HepG2 (cell line): ENCODE measurements around the gene DQX1. TPM values are rescaled to one million over a fixed set of nuclear protein-coding genes. Genes with fewer than 3 reads are reported as not detected.

ENCODE experiments used
- CBX1 ChIP-seq: IDR thresholded peaks from one replicate; pipeline ENCODE4 v1.6.1; 2016; ENCODE audit warnings: antibody characterized with exemption, low read depth
- ELF4 ChIP-seq: sonication (generic); formaldehyde crosslinking; IDR thresholded peaks from 2 replicates; pipeline ENCODE4 v1.5.0; 2020; ENCODE audit warnings: missing genetic modification reagents, mild to moderate bottlenecking, moderate library complexity, borderline replicate concordance
- ETV5 ChIP-seq: IDR thresholded peaks from 2 replicates; pipeline ENCODE4 v1.6.1; 2018; ENCODE audit warnings: missing biosample characterization, missing genetic modification reagents, inconsistent platforms, borderline replicate concordance
- GATAD2A ChIP-seq: IDR thresholded peaks from 2 replicates; pipeline ENCODE4 v1.6.1; 2016
- GPN1 ChIP-seq: sonication (generic); formaldehyde crosslinking; IDR thresholded peaks from 2 replicates; pipeline ENCODE4 v1.5.1; 2020; ENCODE audit warnings: missing genetic modification reagents, borderline replicate concordance
- ISX ChIP-seq: sonication (generic); formaldehyde crosslinking; conservative IDR thresholded peaks from 2 replicates; pipeline ENCODE4 v1.5.0; 2020; ENCODE audit warnings: missing genetic modification reagents
- MTA3 ChIP-seq: sonication (generic); formaldehyde crosslinking; IDR thresholded peaks from 2 replicates; pipeline ENCODE4 v1.4.0; 2020; ENCODE audit warnings: missing genetic modification reagents
- MZF1 ChIP-seq: sonication (generic); formaldehyde crosslinking; IDR thresholded peaks from 2 replicates; pipeline ENCODE4 v1.8.1; 2023; ENCODE audit warnings: mild to moderate bottlenecking, missing genetic modification reagents, borderline replicate concordance
- NCOA1 ChIP-seq: sonication (generic); formaldehyde crosslinking; IDR thresholded peaks from 2 replicates; pipeline ENCODE4 v1.9.0; 2021; ENCODE audit warnings: missing genetic modification reagents
- NONO ChIP-seq, 2 experiments: fragments of 450-650 bp in 1 of 2; sonication (generic) in 1 of 2; formaldehyde crosslinking in 1 of 2; IDR thresholded peaks in 1 of 2; conservative IDR thresholded peaks in 1 of 2; 2 replicates each; pipeline versions ENCODE4 v1.6.1 to v1.8.0; 2017 to 2022; ENCODE audit warnings: mild to moderate bottlenecking in 1 of 2, missing genetic modification reagents in 1 of 2, moderate library complexity in 1 of 2
- PHF20 ChIP-seq: sonication (generic); formaldehyde crosslinking; IDR thresholded peaks from 2 replicates; pipeline ENCODE4 v1.5.0; 2020; ENCODE audit warnings: mild to moderate bottlenecking, missing genetic modification reagents
- STAG1 ChIP-seq: sonication (generic); formaldehyde crosslinking; IDR thresholded peaks from 2 replicates; pipeline ENCODE4 v1.4.0; 2020; ENCODE audit warnings: missing genetic modification reagents
- WIZ ChIP-seq: sonication (generic); formaldehyde crosslinking; IDR thresholded peaks from 2 replicates; pipeline ENCODE4 v1.5.1; 2020; ENCODE audit warnings: mild to moderate bottlenecking, missing genetic modification reagents
- ZFYVE20 ChIP-seq: sonication (generic); formaldehyde crosslinking; IDR thresholded peaks from 2 replicates; pipeline ENCODE4 v1.8.0; 2023; ENCODE audit warnings: low read depth, mild to moderate bottlenecking, moderate library complexity, missing genetic modification reagents, borderline replicate concordance
- ZNF235 ChIP-seq: sonication (generic); formaldehyde crosslinking; IDR thresholded peaks from 2 replicates; pipeline ENCODE4 v1.8.1; 2023; ENCODE audit warnings: mild to moderate bottlenecking, missing genetic modification reagents, borderline replicate concordance
- ZNF383 ChIP-seq: sonication (generic); formaldehyde crosslinking; IDR thresholded peaks from 2 replicates; pipeline ENCODE4 v1.4.0; 2020; ENCODE audit warnings: missing genetic modification reagents, mild to moderate bottlenecking, borderline replicate concordance
- ZNF678 ChIP-seq: sonication (generic); formaldehyde crosslinking; IDR thresholded peaks from 2 replicates; pipeline ENCODE4 v1.4.0; 2020; ENCODE audit warnings: mild to moderate bottlenecking, missing genetic modification reagents
- polyA plus RNA-seq, 8 experiments: library from polyadenylated mRNA; depleted of rRNA in 3 of 8; stranded (reverse) in 7 of 8; unstranded in 1 of 8; fragments of >200 nt; fragmentation: Illumina TruSeq in 4 of 8; extraction: Trizol in 4 of 8; gene quantifications; 2 replicates each; pipeline versions ENCODE4 v1.2.1 to v1.2.3, GENCODE V29; 2011 to 2016; ENCODE audit warnings: low read depth in 4 of 8, missing spikeins in 1 of 8, mixed read lengths in 1 of 8; ENCODE audit not compliant: insufficient read depth in 1 of 8
- total RNA-seq, 5 experiments: library from RNA; depleted of rRNA; stranded (reverse); fragments of >200 nt; fragmentation: Illumina TruSeq; extraction: Trizol; gene quantifications; 2 replicates each; pipeline ENCODE4 v1.2.3, GENCODE V29; 2016; ENCODE audit warnings: low read depth in 1 of 5
- TF ChIP-seq, protein P1 (sequence below): sonication (generic); formaldehyde crosslinking; IDR thresholded peaks from 2 replicates; pipeline ENCODE4 v1.5.0; 2020; ENCODE audit warnings: mild to moderate bottlenecking, missing genetic modification reagents, borderline replicate concordance
- TF ChIP-seq, protein P2 (sequence below): sonication (generic); formaldehyde crosslinking; conservative IDR thresholded peaks from 2 replicates; pipeline ENCODE4 v1.4.0; 2020; ENCODE audit warnings: missing genetic modification reagents

The DQX1 gene
- total and polyA plus RNA-seq, 2 of the 13 experiments (the other 11 are each of a cell fraction or from before 2014, with no cell fraction given), result 27.6 to 89.8 TPM

DNA sequence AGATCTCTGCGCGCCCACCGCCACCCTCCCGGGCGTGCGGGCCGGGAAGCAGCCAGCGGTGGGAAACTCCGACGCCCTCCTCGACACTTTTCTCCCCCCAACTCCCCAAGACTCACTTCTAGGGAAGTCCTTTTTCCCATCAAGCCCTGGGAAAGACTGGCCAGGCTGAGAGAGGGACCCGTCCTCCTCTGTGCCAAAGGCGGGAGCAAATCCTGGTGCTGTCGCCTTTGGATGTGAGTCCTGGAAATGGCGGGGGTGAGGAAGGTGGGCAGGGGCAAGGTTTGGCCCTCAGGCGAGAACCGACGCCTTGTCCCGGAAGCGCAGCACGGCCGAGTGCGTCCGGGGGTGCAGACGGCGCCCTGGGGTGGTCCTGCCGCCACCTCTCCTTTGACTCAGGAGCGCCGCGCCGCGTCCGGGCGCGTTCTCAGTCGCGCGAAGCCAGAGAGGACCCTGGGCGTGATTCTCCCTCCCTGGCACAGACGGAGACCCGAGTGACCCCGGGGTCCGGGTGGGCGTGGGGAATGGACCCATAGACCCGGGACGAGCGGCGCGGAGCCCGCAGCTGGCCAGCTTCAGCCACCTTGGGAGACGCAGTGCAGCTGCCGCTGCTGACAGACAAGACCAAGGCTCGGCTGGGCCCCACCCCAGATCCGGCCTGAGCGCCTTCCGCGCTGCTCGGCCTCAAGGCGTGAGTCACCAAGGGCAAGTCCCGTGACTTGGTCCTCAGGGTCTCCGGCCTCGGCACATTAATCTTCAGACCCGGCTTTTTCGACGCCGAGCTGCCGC lies 23.1 kb downstream of the DQX1 start (continued):
- TF ChIP-seq GPN1 (CRISPR knock-in tag) (no peak), WIZ (CRISPR knock-in tag) (peak; percentile 92), ELF4 (peak; percentile 88; the same call in 1 of the 2 replicates), MTA3 (no peak), NONO (IDR thresholded peaks at IDR 0.05) (no peak), NONO (CRISPR knock-in tag; conservative IDR thresholded peaks at IDR 0.05) (peak; percentile 70; the same call in 1 of the 2 replicates), ZNF678 (peak; percentile 67; the same call in 1 of the 2 replicates), PHF20 (CRISPR knock-in tag) (peak; percentile 50), STAG1 (CRISPR knock-in tag) (peak; percentile 77), GATAD2A (CRISPR knock-in tag) (peak; percentile 69), ZFYVE20 (CRISPR knock-in tag) (no peak), ISX (CRISPR knock-in tag) (0 out of 2 replicates have a peak, but pooled peaks have one; percentile 23), ZNF383 (CRISPR knock-in tag) (0 out of 2 replicates have a peak, but pooled peaks have one; percentile 18), MZF1 (CRISPR knock-in tag) (peak; percentile 88; the same call in 1 of the 2 replicates), CBX1 (peak; percentile 42), ZNF235 (peak; percentile 54; the same call in 1 of the 2 replicates), NCOA1 (CRISPR knock-in tag) (peak; percentile 89; the same call in 1 of the 2 replicates), ETV5 (CRISPR knock-in tag) (peak; percentile 87)
- TF ChIP-seq, protein P1, sequence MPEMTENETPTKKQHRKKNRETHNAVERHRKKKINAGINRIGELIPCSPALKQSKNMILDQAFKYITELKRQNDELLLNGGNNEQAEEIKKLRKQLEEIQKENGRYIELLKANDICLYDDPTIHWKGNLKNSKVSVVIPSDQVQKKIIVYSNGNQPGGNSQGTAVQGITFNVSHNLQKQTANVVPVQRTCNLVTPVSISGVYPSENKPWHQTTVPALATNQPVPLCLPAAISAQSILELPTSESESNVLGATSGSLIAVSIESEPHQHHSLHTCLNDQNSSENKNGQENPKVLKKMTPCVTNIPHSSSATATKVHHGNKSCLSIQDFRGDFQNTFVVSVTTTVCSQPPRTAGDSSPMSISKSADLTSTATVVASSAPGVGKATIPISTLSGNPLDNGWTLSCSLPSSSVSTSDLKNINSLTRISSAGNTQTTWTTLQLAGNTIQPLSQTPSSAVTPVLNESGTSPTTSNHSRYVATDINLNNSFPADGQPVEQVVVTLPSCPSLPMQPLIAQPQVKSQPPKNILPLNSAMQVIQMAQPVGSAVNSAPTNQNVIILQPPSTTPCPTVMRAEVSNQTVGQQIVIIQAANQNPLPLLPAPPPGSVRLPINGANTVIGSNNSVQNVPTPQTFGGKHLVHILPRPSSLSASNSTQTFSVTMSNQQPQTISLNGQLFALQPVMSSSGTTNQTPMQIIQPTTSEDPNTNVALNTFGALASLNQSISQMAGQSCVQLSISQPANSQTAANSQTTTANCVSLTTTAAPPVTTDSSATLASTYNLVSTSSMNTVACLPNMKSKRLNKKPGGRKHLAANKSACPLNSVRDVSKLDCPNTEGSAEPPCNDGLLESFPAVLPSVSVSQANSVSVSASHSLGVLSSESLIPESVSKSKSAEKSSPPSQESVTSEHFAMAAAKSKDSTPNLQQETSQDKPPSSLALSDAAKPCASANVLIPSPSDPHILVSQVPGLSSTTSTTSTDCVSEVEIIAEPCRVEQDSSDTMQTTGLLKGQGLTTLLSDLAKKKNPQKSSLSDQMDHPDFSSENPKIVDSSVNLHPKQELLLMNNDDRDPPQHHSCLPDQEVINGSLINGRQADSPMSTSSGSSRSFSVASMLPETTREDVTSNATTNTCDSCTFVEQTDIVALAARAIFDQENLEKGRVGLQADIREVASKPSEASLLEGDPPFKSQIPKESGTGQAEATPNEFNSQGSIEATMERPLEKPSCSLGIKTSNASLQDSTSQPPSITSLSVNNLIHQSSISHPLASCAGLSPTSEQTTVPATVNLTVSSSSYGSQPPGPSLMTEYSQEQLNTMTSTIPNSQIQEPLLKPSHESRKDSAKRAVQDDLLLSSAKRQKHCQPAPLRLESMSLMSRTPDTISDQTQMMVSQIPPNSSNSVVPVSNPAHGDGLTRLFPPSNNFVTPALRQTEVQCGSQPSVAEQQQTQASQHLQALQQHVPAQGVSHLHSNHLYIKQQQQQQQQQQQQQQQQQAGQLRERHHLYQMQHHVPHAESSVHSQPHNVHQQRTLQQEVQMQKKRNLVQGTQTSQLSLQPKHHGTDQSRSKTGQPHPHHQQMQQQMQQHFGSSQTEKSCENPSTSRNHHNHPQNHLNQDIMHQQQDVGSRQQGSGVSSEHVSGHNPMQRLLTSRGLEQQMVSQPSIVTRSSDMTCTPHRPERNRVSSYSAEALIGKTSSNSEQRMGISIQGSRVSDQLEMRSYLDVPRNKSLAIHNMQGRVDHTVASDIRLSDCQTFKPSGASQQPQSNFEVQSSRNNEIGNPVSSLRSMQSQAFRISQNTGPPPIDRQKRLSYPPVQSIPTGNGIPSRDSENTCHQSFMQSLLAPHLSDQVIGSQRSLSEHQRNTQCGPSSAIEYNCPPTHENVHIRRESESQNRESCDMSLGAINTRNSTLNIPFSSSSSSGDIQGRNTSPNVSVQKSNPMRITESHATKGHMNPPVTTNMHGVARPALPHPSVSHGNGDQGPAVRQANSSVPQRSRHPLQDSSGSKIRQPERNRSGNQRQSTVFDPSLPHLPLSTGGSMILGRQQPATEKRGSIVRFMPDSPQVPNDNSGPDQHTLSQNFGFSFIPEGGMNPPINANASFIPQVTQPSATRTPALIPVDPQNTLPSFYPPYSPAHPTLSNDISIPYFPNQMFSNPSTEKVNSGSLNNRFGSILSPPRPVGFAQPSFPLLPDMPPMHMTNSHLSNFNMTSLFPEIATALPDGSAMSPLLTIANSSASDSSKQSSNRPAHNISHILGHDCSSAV (CRISPR knock-in tag), result peak; percentile 7; the same call in 1 of the 2 replicates
- TF ChIP-seq, protein P2, sequence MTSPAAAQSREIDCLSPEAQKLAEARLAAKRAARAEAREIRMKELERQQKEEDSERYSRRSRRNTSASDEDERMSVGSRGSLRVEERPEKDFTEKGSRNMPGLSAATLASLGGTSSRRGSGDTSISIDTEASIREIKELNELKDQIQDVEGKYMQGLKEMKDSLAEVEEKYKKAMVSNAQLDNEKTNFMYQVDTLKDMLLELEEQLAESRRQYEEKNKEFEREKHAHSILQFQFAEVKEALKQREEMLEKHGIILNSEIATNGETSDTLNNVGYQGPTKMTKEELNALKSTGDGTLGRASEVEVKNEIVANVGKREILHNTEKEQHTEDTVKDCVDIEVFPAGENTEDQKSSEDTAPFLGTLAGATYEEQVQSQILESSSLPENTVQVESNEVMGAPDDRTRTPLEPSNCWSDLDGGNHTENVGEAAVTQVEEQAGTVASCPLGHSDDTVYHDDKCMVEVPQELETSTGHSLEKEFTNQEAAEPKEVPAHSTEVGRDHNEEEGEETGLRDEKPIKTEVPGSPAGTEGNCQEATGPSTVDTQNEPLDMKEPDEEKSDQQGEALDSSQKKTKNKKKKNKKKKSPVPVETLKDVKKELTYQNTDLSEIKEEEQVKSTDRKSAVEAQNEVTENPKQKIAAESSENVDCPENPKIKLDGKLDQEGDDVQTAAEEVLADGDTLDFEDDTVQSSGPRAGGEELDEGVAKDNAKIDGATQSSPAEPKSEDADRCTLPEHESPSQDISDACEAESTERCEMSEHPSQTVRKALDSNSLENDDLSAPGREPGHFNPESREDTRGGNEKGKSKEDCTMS (CRISPR knock-in tag), result no peak
